Measurements from ENCODE around the gene ADCY1.
"Not testable (repeated sequence)": the region's sequence is repeated elsewhere in the genome, so short reads cannot be mapped to it uniquely, and the experiment has no call there.

ADCY1 gene

GRCh38 chr7:45573661-45574415 is at the start of gene ADCY1:
TSS of gene ADCY1 (plus strand) at chr7:45574368. CDS start at chr7:45574544, 176 bp downstream.
- peak in 1 of 4 experiments; percentile 13 for DNase-seq (ENCODE audit: low read depth in 4 of 4, low spot score in 1 of 4)

DNA sequence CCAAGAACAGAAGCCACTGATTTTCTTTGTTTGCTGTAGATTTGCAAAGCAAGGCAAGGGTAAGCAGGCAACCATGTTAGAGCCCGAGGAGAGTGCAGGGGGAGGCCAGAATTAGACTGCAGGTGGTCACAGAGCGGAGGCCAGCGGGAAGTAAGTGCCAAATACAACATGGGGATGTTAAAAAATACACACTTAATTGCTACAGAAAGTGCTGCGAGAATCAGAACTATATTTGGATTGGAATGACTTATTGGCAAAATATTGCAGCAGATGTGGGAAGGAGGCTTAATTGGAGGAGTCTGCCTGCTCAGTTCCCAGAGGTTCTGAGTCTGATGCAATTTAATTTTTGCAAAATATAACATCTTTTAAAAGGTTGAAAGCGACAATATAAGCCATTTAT is 49.7 kb upstream of the ADCY1 start:
- DNase-seq (ENCODE audit: low read depth in 4 of 4, low spot score in 1 of 4), result no peak

- DNase-seq (ENCODE audit: low read depth in 4 of 4, low spot score in 1 of 4), result no peak
Observed at GRCh38 chr7:45525057-45525456, 49.1 kb upstream of the ADCY1 start.

GRCh38 chr7:45543473-45543872 is 30.7 kb upstream of the ADCY1 start:
- no peak for DNase-seq (ENCODE audit: low read depth in 4 of 4, low spot score in 1 of 4)

GRCh38 chr7:45545105-45545710 is 29.0 kb upstream of the ADCY1 start:
- not testable (repeated sequence) for DNase-seq (ENCODE audit: low read depth in 4 of 4, low spot score in 1 of 4)

DNA sequence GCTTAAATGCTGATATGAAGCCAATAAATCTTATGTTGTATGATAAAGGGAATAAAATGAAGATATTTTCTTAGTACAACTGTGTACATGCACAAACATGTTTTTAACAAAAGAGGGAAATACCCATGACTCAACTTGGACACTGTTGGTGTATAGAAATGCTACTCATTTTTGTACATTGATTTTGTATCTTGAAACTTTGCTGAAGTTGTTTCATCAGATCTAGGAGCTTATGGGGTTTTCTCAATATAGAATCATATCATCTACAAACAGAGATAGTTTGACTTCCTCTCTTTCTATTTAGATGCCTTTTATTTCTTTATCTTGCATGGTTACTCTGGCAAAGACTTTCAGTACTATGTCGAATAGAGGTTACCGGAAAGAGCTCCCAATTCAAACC is 25.3 kb upstream of the ADCY1 start:
- DNase-seq (ENCODE audit: low read depth in 4 of 4, low spot score in 1 of 4), result not testable (repeated sequence)

DNA sequence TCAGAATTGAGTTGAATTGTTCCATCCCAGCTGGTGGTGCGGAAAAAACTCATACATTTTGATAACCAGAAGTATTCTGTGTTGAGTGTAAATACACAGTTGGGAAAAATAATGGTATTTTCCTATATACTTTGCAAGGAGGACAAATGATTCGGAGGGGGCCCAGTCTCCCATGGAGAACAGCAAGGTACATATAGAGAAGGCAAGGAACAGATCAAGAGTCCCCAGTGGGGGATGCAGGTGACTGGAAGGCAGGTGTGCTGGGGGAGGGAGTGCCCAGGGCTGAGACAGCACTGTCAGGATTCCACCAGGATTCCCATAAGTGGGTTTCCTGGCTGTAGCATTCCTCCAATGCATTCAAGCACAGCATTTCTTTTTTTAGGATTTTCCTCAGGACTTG is 10.8 kb upstream of the ADCY1 start:
- no peak for DNase-seq (ENCODE audit: low read depth in 4 of 4, low spot score in 1 of 4)

DNA sequence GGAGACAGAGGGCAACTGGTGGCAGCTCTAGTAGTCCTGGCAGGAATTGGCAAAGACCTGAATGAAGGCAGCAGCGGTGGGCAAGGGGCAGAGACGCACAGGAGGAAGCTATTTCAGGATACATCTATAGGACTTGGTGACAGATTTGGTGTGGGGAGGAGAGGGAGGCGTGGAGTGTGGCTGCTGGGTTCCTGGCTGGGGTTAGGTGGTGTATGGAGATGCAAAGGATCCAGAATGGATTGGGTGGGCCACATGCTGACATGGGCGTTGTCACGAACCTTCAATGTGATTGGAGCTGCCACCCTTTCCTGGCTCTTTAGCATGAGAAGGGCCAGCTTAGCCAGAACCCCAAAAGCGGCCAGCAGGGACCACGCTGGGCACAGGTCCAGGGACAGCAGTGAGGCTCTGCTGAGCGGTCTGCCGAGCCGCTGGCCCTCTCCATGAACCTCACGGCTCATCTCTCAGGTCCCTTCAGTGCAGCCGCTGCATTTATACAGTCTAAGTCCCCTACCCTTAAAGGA is 10.2 kb upstream of the ADCY1 start:
- no peak for DNase-seq (ENCODE audit: low read depth in 4 of 4, low spot score in 1 of 4)

- no peak for DNase-seq (ENCODE audit: low read depth in 4 of 4, low spot score in 1 of 4)
Observed at GRCh38 chr7:45564485-45564884, 9.7 kb upstream of the ADCY1 start.

DNA sequence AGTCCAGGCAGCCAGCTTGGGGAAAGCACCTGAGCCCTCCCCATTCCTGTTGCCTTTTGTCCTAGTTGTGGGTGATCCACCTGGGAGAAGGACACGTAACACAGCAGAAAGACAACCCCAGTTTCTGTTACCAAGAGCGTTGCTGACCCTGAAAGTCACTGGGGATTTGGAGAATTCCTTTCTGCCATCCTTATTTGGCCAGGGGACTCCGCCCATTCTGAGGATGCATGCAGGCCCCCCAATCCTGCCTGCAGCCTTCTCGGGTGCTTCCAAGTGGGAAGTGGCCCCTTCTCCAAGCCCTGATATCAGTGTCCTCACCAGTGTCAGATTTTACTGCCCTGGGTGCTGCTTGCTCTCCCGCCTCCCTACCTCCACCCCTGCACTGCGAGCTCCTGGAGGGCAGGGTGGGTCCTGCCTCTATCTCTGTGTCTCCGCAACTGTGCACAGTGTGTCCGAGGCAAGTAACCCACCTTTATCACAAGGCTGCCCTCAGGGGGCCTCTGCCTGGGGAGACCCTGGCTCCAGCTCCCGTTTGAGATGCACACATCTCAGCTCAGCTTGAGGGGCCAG is 9.2 kb upstream of the ADCY1 start:
- no peak for DNase-seq (ENCODE audit: low read depth in 4 of 4, low spot score in 1 of 4)

GRCh38 chr7:45566386-45566785 is 7.8 kb upstream of the ADCY1 start:
- DNase-seq (ENCODE audit: low read depth in 4 of 4, low spot score in 1 of 4), result no peak

DNA sequence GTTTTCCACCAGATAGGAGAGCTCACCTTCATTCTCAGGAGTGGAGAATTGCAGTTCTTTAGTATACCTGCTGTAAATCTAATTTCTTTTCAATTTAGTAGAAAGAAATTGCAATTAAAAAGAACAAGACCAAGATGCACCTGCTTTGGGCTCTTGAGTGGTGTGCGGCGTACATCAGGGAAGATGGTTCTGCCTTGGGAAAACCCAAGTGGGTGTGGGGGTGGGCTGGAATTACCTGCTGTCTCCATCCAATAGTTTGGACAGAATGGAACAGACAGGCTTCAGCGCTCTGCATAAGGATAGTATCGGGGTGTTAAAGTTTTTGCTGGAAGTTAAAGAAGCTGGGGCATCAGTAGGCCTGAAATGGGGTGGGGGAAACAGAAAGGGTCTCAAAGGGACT is 7.2 kb upstream of the ADCY1 start:
- DNase-seq (ENCODE audit: low read depth in 4 of 4, low spot score in 1 of 4), result no peak

DNA sequence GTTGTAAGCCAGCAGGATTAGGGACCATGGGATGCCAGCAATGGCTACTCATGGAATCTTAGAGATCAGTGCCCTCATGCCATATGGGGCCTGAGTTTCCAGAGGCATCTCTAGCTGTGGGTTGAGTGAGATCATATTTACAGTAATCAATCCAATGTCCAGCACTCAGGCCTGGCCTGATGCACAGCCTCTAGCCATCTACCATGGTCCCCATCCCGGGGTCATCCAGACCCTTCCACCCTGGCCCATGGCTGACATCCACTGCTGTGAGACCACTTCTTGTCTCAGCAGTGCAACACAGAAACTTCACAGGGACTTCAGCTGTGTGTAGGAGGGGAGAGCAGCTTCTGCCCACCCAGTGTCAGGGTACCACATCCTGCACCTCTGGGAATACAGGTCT is 6.5 kb upstream of the ADCY1 start:
- DNase-seq (ENCODE audit: low read depth in 4 of 4, low spot score in 1 of 4), result no peak

DNA sequence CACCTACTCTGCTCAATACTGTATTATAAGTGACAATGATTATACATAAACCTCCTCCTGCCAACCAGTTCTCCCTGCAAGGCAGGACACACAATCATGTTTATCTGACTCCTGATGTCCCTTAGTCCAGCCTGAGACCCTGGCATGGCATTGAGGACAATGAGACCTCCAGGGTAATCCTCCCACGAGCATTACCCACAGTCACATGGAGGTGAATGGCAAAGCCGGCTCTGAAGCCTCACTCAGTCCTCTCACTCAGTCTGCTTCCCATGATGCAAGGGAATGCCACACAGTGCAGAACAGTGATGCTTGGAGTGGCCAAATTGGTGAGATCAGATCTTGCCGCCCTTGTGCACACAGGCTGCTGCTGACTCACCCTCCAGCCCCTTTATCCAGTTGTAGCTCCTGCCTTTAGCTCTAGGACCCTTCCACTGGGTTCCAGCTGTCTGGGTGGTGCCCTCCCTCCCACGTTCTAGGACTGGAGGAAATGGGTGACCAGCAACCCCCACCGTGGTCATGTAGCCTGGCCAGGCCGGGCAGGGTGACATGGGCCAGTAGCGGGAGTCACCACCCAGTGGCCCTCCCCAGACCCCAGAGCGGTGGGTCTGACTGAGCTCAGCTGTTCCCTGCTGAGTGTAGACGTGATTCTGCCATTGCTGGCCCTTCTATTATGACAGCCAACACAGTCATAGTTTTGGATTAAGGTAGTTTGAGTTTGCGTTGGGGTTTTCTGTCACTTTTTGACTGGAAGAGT is 5.5 kb upstream of the ADCY1 start:
- no peak for DNase-seq (ENCODE audit: low read depth in 4 of 4, low spot score in 1 of 4)

GRCh38 chr7:45569290-45569685 is 4.9 kb upstream of the ADCY1 start:
- no peak for DNase-seq (ENCODE audit: low read depth in 4 of 4, low spot score in 1 of 4)

DNA sequence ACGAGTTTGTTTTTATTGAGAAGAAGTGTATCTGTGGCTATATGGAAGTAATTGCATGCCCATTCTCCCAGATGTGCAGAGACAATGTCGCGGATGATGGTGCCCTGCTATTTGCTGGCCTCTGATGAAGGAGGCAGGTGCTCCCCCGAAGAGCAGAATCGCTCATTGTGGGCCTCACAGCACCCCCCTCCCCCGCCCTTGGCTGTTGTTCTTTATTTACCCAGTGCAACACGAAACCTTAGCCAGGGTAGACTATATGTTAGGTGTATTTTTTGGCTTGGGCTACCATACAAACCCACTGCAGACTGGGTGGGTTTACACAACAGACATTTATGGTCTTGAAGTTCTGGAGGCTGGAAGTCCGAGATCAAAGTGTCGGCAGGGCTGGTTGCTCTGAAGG is 3.4 kb upstream of the ADCY1 start:
- no peak for DNase-seq (ENCODE audit: low read depth in 4 of 4, low spot score in 1 of 4)

GRCh38 chr7:45573204-45573603 is 964 bp upstream of the ADCY1 start:
- no peak for DNase-seq (ENCODE audit: low read depth in 4 of 4, low spot score in 1 of 4)

GRCh38 chr7:45574416-45574668 is 174 bp downstream of the ADCY1 start:
- DNase-seq (ENCODE audit: low read depth in 4 of 4, low spot score in 1 of 4), result no peak

- DNase-seq (ENCODE audit: low read depth in 4 of 4, low spot score in 1 of 4), result no peak
Observed at GRCh38 chr7:45574669-45575500, 717 bp downstream of the ADCY1 start.

DNA sequence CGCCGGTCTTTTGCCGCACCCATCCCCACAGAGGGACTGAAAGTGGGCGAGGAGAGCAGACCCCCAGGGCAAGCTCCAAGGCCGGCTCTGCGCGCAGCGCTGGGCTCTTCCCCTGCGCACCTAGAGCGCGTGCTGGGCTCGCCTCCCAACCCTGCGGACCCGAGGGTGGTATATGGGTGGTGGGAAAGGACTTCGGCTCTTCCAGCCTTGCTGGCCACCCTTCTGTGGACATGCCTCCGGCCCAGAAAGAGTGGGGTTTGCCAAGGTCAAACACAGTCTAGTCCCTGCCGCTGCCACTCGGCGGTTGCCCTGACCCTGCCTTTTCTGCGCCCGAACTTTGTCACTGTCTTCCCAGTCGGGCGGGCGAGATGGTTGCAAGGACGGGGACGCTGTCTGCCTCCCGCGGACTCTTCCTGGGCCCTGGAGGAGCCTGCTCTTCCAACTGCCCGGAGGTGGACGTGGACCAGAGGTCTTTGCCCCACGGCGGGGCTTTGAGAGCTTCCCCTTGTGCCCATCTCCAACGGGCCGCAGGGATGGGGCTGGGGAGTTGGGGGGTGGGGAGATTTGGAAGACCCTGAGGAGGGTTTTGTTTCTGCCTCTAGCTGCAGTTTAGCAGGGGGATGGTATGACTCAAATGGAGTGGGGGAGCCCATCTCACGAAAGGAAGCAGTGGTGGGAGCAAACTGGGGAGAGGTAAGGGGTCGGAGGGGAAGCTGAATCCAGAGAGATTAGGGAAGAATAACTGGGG is 1.5 kb downstream of the ADCY1 start:
- no peak for DNase-seq (ENCODE audit: low read depth in 4 of 4, low spot score in 1 of 4)
